ENCODE measurements around the gene AMDHD2.

DNA sequence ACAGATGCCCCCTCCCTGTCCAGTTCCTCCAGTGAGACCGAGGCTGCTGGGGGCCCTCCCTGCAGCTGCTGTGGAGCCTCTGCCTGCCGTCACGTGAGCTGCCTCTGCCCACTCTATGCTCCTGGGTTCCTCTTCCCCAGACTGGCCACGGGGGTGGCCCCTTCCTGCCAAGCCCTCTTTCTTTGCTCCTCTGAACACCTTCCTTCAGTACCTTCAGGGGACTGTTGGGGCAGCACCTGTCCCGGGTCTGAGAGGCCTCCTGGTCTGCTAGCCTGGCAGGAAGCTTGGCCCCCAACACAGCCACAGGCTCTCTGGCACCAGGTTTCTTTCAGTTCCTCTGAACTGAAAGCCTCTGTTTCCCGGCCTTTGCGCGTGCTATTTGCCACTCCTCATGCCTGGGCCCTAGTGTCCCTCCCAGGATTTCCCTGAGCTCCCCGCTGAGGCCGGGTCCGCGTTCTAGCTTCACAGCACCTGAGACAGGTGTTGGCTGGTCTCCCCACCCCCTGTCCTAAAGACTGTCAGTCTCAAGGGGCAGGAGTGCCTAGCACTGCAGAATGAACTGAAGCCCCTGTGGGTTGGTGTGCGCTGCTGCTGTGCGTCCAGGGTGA, 13.0 kb upstream of the AMDHD2 start:
- TF ChIP-seq, protein P1, sequence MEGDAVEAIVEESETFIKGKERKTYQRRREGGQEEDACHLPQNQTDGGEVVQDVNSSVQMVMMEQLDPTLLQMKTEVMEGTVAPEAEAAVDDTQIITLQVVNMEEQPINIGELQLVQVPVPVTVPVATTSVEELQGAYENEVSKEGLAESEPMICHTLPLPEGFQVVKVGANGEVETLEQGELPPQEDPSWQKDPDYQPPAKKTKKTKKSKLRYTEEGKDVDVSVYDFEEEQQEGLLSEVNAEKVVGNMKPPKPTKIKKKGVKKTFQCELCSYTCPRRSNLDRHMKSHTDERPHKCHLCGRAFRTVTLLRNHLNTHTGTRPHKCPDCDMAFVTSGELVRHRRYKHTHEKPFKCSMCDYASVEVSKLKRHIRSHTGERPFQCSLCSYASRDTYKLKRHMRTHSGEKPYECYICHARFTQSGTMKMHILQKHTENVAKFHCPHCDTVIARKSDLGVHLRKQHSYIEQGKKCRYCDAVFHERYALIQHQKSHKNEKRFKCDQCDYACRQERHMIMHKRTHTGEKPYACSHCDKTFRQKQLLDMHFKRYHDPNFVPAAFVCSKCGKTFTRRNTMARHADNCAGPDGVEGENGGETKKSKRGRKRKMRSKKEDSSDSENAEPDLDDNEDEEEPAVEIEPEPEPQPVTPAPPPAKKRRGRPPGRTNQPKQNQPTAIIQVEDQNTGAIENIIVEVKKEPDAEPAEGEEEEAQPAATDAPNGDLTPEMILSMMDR (IDR thresholded peaks at IDR 0.05), result no peak
- no peak for TF ChIP-seq EZH2 (IDR thresholded peaks at IDR 0.05)
- no peak for TF ChIP-seq EZH2phosphoT487 (IDR thresholded peaks at IDR 0.05)
